ENCODE data around the gene OR1I1. TPM values are rescaled to one million over a fixed set of nuclear protein-coding genes. Genes with fewer than 3 reads are reported as not detected.

OR1I1 gene
- total and polyA plus RNA-seq, 2 of the 4 experiments (the other 2 are of a cell fraction) = not detected

- H3K4me1 ChIP-seq (ENCODE audit: control insufficient read depth, insufficient read depth, low read length) = no peaks in the 10 kb centered on the region
- BruUV-seq (replicated peaks) = no TSS peak
- no peak overlapping the region for H3K27ac ChIP-seq (ENCODE audit: insufficient read depth, low read length)
- no peak overlapping the region for H3K4ac ChIP-seq (ENCODE audit: low read depth, low read length)
- no peak overlapping the region for H4K5ac ChIP-seq (ENCODE audit: low read depth, low read length)
- H3K14ac ChIP-seq (replicated peaks; ENCODE audit: low read depth, low read length) = no peak overlapping the region
- ATAC-seq (ENCODE audit: low read depth) = no peak
- H4K91ac ChIP-seq (ENCODE audit: insufficient read depth, low read depth, low read length) = no peak overlapping the region
- no peak overlapping the region for H2BK120ac ChIP-seq (ENCODE audit: low read depth, low read length)
- H3K79me1 ChIP-seq (ENCODE audit: low read depth in 1 of 2, low read length in 2 of 2) = no peaks in the 10 kb centered on the region
- H3K27me3 ChIP-seq (ENCODE audit: control insufficient read depth, insufficient read depth, low read length) = no peaks in the 10 kb centered on the region
- no peaks in the 10 kb centered on the region for H3K36me3 ChIP-seq (ENCODE audit: control insufficient read depth, insufficient read depth, low read length)
- DNase-seq = no peak
- H3K23ac ChIP-seq (ENCODE audit: low read depth, low read length) = no peak overlapping the region
- H3K18ac ChIP-seq (ENCODE audit: low read depth, low read length) = no peak overlapping the region
- TF ChIP-seq MAFK (IDR thresholded peaks at IDR 0.05; ENCODE audit: low read depth, low read length) (no peak), BHLHE40 (IDR thresholded peaks at IDR 0.05; ENCODE audit: low read depth, low read length) (no peak), RFX5 (IDR thresholded peaks at IDR 0.05; ENCODE audit: low read depth, low read length) (no peak), CEBPB (IDR thresholded peaks at IDR 0.05; ENCODE audit: low read depth, low read length) (no peak), NFE2L2 (IDR thresholded peaks at IDR 0.05; ENCODE audit: low read depth, low read length) (no peak), CTCF (conservative IDR thresholded peaks at IDR 0.05; ENCODE audit: low read depth, low read length) (no peak), MAZ (IDR thresholded peaks at IDR 0.05; ENCODE audit: borderline replicate concordance, low read depth, low read length) (no peak), ELK1 (IDR thresholded peaks at IDR 0.05; ENCODE audit: borderline replicate concordance, low read depth, low read length) (no peak), MXI1 (IDR thresholded peaks at IDR 0.05; ENCODE audit: borderline replicate concordance, low read depth, low read length) (no peak), CHD1 (IDR thresholded peaks at IDR 0.05; ENCODE audit: low read depth, low read length) (no peak), RCOR1 (IDR thresholded peaks at IDR 0.05; ENCODE audit: insufficient replicate concordance, low read length) (no peak), POLR2A (IDR thresholded peaks at IDR 0.05; ENCODE audit: low read depth, low read length) (no peak), RAD21 (IDR thresholded peaks at IDR 0.05; ENCODE audit: low read length) (no peak), SMC3 (IDR thresholded peaks at IDR 0.05; ENCODE audit: low read depth, low read length) (no peak), USF2 (IDR thresholded peaks at IDR 0.05; ENCODE audit: low read depth, low read length) (no peak), FOS (IDR thresholded peaks at IDR 0.05; ENCODE audit: low read depth, low read length) (no peak)
- no peaks in the 10 kb centered on the region for H3K9me1 ChIP-seq (ENCODE audit: insufficient read depth, low read length)
- no peak overlapping the region for H2AK9ac ChIP-seq (replicated peaks; ENCODE audit: low read depth, low read length, poor library complexity)
- H3K9ac ChIP-seq (ENCODE audit: low read depth, low read length) = no peak overlapping the region
- no peak overlapping the region for H3K4me2 ChIP-seq (ENCODE audit: low read depth, low read length)
- H4K20me1 ChIP-seq (ENCODE audit: insufficient read depth, low read length) = no peaks in the 10 kb centered on the region
- intact Hi-C loops (cut with micrococcal nuclease) (no loop called here), in situ Hi-C loops (cut with MboI; ENCODE audit: low sequenced_read_pairs) (no loop called here), dilution Hi-C loops (cut with HindIII; ENCODE audit: low sequenced_read_pairs, unreplicated experiment) (no loop called here)
- no peak overlapping the region for H3K56ac ChIP-seq (ENCODE audit: extremely low read depth, insufficient read depth, low read length)
- no peak overlapping the region for H2AK5ac ChIP-seq (ENCODE audit: low read depth, low read length)
- no peaks in the 10 kb centered on the region for H3K9me3 ChIP-seq (ENCODE audit: control insufficient read depth, insufficient read depth, low read length)
- H2AFZ ChIP-seq (replicated peaks; ENCODE audit: low read length, poor library complexity) = no peak overlapping the region
- no peak overlapping the region for H2BK5ac ChIP-seq (ENCODE audit: low read depth, low read length, poor library complexity, severe bottlenecking)
- H3K4me3 ChIP-seq (ENCODE audit: insufficient read depth, low read depth, low read length) = no peak overlapping the region
- ChIA-PET CTCF (no interaction called here), POLR2A (ENCODE audit: unreplicated experiment) (interaction anchor here (0.6 kb wide), 1 partner anchor 1258 kb away, joined by 3 read pairs; no protein-coding TSS in a partner anchor)
- no CpG with 5 or more reads among the region's 4 CpGs for WGBS, 2 experiments (ENCODE audit: extremely low coverage in 2 of 2, insufficient read length in 1 of 2)
- no peak overlapping the region for H4K8ac ChIP-seq (ENCODE audit: low read depth in 2 of 2, low read length in 2 of 2)
- no peak overlapping the region for H2BK15ac ChIP-seq (ENCODE audit: low read depth, low read length)
- H2BK20ac ChIP-seq (ENCODE audit: low read depth, low read length) = no peak overlapping the region
Observed at GRCh38 chr19:15037586-15037985, 44.4 kb upstream of the OR1I1 start.

All from IMR-90 (cell line).